ENCODE data around the gene SLC38A6. TPM values are rescaled to one million over a fixed set of nuclear protein-coding genes. Genes with fewer than 3 reads are reported as not detected.

The SLC38A6 gene
- total RNA-seq, 6 experiments from 2014 or later: 9.7 to 13.8 (median 11.1) TPM

- Mint-ChIP-seq H3K4me3 (peak overlapping the region; percentile 31; the same call in 1 of the 2 replicates), H3K9me3 (no peaks in the 10 kb centered on the region), H3K27ac (peak overlapping the region; percentile 100), H3K36me3 (ENCODE audit: low read depth) (peaks cover 6% of the 10 kb centered on the region), H3K4me1 (ENCODE audit: low read depth) (peaks cover 56% of the 10 kb centered on the region), H3K27me3 (ENCODE audit: insufficient read depth) (no peaks in the 10 kb centered on the region; the same call in 1 of the 2 replicates)
- TF ChIP-seq, protein P1, sequence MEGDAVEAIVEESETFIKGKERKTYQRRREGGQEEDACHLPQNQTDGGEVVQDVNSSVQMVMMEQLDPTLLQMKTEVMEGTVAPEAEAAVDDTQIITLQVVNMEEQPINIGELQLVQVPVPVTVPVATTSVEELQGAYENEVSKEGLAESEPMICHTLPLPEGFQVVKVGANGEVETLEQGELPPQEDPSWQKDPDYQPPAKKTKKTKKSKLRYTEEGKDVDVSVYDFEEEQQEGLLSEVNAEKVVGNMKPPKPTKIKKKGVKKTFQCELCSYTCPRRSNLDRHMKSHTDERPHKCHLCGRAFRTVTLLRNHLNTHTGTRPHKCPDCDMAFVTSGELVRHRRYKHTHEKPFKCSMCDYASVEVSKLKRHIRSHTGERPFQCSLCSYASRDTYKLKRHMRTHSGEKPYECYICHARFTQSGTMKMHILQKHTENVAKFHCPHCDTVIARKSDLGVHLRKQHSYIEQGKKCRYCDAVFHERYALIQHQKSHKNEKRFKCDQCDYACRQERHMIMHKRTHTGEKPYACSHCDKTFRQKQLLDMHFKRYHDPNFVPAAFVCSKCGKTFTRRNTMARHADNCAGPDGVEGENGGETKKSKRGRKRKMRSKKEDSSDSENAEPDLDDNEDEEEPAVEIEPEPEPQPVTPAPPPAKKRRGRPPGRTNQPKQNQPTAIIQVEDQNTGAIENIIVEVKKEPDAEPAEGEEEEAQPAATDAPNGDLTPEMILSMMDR (IDR thresholded peaks at IDR 0.05): no peak
- DNase-seq: peak; percentile 13
These were observed 120.9 kb downstream of the SLC38A6 start for GRCh38 chr14:61101803-61102548.

Other genes starting within 250 kb of the SLC38A6 start
- gene MNAT1, start 246.5 kb upstream of the SLC38A6 start, total RNA-seq (2021; fragmentation: NEBNext Ultra II Directional; extraction: Animal tissue kit (Norgen Biotek cat#: 25700)): 10 to 100 TPM; 55.8 to 69.4 (median 58.7) TPM
- 10 to 100 TPM; 12.5 to 17.4 (median 15.3) TPM for gene TRMT5, start 166 bp upstream of the SLC38A6 start, total RNA-seq (2021; fragmentation: NEBNext Ultra II Directional; extraction: Animal tissue kit (Norgen Biotek cat#: 25700))